Measurements from ENCODE around the gene TMEM219. TPM values are rescaled to one million over a fixed set of nuclear protein-coding genes. Genes with fewer than 3 reads are reported as not detected.
"Not testable (repeated sequence)": the region's sequence is repeated elsewhere in the genome, so short reads cannot be mapped to it uniquely, and the experiment has no call there.

The TMEM219 gene
- total and polyA plus RNA-seq, 2 experiments from 2014 or later = 106 to 189 TPM

DNA sequence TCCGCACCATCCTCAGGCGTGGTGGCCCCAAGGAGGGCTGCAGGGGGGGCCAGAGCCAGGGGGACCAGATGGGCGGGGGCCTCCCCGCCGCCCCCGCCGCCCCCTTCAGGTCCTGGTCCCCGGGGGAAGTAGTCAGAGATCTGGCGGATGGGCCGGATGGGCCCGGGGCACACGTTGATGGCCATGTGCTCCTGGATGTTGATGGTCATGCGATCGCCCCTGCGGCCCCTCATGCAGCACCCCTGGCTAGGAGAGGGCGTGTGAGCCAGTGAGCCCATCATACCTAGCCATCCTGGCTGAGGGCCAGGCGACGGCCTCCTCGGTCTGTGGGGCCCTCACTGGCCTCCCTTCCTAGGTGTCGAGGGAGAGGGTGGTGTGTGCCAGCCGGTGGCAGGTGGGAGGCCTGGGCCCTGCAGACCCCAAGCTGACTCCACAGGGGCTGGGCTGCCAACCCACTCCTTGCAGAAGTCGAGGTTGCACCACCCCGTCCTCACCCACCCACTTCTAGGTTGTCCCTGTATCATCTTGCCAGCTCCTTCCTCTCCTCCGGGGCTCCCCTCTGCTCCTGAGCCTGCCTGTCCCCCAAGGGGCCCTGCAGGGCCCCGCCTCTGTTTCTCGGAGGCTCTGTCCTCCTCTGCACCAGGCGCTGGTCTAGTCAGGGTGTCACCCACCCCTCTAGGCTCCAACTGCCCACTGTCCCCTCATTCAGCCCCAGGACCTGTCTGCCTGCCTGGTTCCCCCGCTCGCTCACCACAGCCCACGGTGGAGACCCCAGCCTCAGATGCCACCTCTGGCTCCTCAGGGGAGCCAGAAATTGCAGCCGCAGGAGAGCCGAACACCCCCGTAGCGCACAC lies 48.3 kb downstream of the TMEM219 start:
- Histone ChIP-seq H3K4me2 (peak overlapping the region; percentile 99), H4K20me1 (ENCODE audit: insufficient read depth, poor library complexity, severe bottlenecking) (no peaks in the 10 kb centered on the region), H3K9me3 (ENCODE audit: low read depth) (no peaks in the 10 kb centered on the region), H3K9me2 (replicated peaks; ENCODE audit: insufficient read depth) (no peaks in the 10 kb centered on the region), H3K4me3 (peak overlapping the region; percentile 29), H3K4me1 (ENCODE audit: insufficient read depth) (no peaks in the 10 kb centered on the region), H2AFZ (no peak overlapping the region), H3K36me3 (replicated peaks; ENCODE audit: insufficient read depth, low read depth) (no peaks in the 10 kb centered on the region), H3K79me2 (no peaks in the 10 kb centered on the region), H3K27me3 (peaks cover 25% of the 10 kb centered on the region), H3K27ac (no peak overlapping the region)
- no peak for DNase-seq (ENCODE audit: low spot score)
- TF ChIP-seq CTCF (IDR thresholded peaks at IDR 0.05; ENCODE audit: poor library complexity) (no peak), EZH2phosphoT487 (IDR thresholded peaks at IDR 0.05; ENCODE audit: low read depth, severe bottlenecking, unreplicated experiment) (no peak), EZH2 (IDR thresholded peaks at IDR 0.05; ENCODE audit: borderline replicate concordance) (no peak)
- WGBS (ENCODE audit: low lambda C conversion rate, missing lambda C conversion rate) = 53% methylated on average over 16 of the region's 34 CpGs

DNA sequence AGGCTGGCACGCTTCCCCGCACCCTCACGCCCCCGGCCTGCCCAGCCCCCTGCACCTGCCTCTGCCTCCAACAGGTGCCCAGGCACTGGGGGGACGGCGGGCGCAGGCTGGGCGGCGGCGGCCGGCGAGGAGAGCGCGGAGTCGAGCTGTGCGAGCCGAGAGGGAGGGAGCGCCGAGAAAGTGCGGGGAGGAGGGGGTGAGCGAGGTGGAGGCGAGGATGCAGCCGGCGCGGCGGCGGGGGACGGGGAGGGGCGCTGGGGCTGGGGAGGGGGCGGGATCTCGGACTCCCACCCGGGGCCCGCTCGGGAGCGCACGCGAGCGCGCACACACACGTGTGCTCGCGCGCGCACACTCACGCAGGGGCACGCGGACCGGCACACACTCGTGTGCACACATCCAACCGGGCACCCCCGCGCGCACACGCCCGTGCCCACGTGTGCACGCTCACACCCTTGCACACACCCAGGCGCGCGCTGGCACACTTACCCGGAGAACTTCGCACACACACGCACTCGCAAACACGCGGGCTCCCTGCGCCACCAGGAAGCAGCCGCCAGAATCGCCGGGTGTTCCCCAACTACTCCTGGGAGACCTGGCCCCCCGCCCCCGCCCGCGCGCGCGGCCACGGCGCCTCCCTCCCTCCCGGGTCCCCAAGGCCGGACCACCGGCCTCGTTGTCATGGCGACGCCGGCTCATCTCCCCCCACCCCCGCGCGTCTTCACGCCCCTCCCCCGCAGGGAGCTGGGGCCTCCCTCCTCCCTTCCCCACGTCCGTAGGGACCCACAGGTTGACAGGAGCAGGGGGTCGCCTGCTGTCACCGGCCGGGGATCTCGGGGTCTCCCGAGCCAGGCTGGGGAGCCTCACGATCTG lies 49.2 kb downstream of the TMEM219 start, which contains the start of gene DOC2A:
Gene DOC2A, minus strand, starts transcription at position 184 of the 870 bp plus-strand sequence. CDS start 805 bp downstream, outside the sequence.
- Histone ChIP-seq H3K27ac (no peak within 1 kb of the TSS), H3K27me3 (peaks cover 25% of the 10 kb centered on the region)
- DNase-seq (ENCODE audit: low spot score) = peak; percentile 58

GRCh38 chr16:30011714-30012504 lies 50.0 kb downstream of the TMEM219 start:
- no peak overlapping the region for H3K4me3 ChIP-seq
- H3K4me2 ChIP-seq = peak overlapping the region; percentile 99
- TF ChIP-seq EZH2 (IDR thresholded peaks at IDR 0.05; ENCODE audit: borderline replicate concordance) (no peak), EZH2phosphoT487 (IDR thresholded peaks at IDR 0.05; ENCODE audit: low read depth, severe bottlenecking, unreplicated experiment) (no peak), CTCF (IDR thresholded peaks at IDR 0.05; ENCODE audit: poor library complexity) (no peak)
- no peaks in the 10 kb centered on the region for H3K79me2 ChIP-seq
- H3K4me1 ChIP-seq (ENCODE audit: insufficient read depth) = no peaks in the 10 kb centered on the region
- no peaks in the 10 kb centered on the region for H3K9me3 ChIP-seq (ENCODE audit: low read depth)
- peak overlapping the region; percentile 35 for H2AFZ ChIP-seq
- H3K9me2 ChIP-seq (replicated peaks; ENCODE audit: insufficient read depth) = no peaks in the 10 kb centered on the region
- H4K20me1 ChIP-seq (ENCODE audit: insufficient read depth, poor library complexity, severe bottlenecking) = no peaks in the 10 kb centered on the region
- H3K27me3 ChIP-seq = peaks cover 25% of the 10 kb centered on the region
- WGBS (ENCODE audit: low lambda C conversion rate, missing lambda C conversion rate) = 32% methylated on average over 27 of the region's 31 CpGs
- DNase-seq (ENCODE audit: low spot score) = no peak
- no peaks in the 10 kb centered on the region for H3K36me3 ChIP-seq (replicated peaks; ENCODE audit: insufficient read depth, low read depth)
- no peak overlapping the region for H3K27ac ChIP-seq

More for the DNA sequence above, 49.2 kb downstream of the TMEM219 start, which contains the start of gene DOC2A:
- 2% methylated on average over 18 of the region's 99 CpGs for WGBS (ENCODE audit: low lambda C conversion rate, missing lambda C conversion rate)
- Histone ChIP-seq H3K9me2 (replicated peaks; ENCODE audit: insufficient read depth) (no peaks in the 10 kb centered on the region), H3K79me2 (no peaks in the 10 kb centered on the region), H3K4me2 (peak within 1 kb of the TSS; percentile 99), H2AFZ (peak within 1 kb of the TSS; percentile 35), H4K20me1 (ENCODE audit: insufficient read depth, poor library complexity, severe bottlenecking) (no peaks in the 10 kb centered on the region), H3K36me3 (replicated peaks; ENCODE audit: insufficient read depth, low read depth) (no peaks in the 10 kb centered on the region), H3K9me3 (ENCODE audit: low read depth) (no peaks in the 10 kb centered on the region), H3K4me3 (peak within 1 kb of the TSS; percentile 29), H3K4me1 (ENCODE audit: insufficient read depth) (no peaks in the 10 kb centered on the region)
- TF ChIP-seq EZH2 (IDR thresholded peaks at IDR 0.05; ENCODE audit: borderline replicate concordance) (peak; percentile 30), EZH2phosphoT487 (IDR thresholded peaks at IDR 0.05; ENCODE audit: low read depth, severe bottlenecking, unreplicated experiment) (no peak)

DNA sequence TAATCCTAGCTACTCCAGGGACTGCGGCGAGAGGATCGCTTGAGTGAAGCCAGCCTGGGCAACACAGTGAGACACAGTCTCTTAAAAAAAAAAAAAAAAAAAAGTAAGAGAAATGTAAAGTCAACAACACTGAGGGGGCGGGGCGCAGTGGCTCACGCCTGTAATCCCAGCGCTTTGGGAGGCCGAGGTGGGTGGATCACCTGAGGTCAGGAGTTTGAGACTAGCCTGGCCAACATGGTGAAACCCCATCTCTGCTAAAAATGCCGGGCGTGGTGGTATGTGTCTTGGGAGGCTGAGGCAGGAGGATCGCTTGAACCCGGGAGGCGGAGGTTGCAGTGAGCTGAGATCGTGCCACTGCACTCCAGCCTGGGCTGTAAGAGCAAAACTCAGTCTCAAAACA lies 50.7 kb downstream of the TMEM219 start:
- H2AFZ ChIP-seq; H3K4me1 ChIP-seq (ENCODE audit: insufficient read depth); H3K27ac ChIP-seq; H3K9me3 ChIP-seq (ENCODE audit: low read depth); DNase-seq (ENCODE audit: low spot score); H3K4me2 ChIP-seq; H3K79me2 ChIP-seq; H3K36me3 ChIP-seq (replicated peaks; ENCODE audit: insufficient read depth, low read depth); H3K4me3 ChIP-seq; H3K9me2 ChIP-seq (replicated peaks; ENCODE audit: insufficient read depth); H4K20me1 ChIP-seq (ENCODE audit: insufficient read depth, poor library complexity, severe bottlenecking): not testable (repeated sequence)
- H3K27me3 ChIP-seq = peaks cover 25% of the 10 kb centered on the region
- WGBS (ENCODE audit: low lambda C conversion rate, missing lambda C conversion rate) = 81% methylated on average over 14 of the region's 14 CpGs

DNA sequence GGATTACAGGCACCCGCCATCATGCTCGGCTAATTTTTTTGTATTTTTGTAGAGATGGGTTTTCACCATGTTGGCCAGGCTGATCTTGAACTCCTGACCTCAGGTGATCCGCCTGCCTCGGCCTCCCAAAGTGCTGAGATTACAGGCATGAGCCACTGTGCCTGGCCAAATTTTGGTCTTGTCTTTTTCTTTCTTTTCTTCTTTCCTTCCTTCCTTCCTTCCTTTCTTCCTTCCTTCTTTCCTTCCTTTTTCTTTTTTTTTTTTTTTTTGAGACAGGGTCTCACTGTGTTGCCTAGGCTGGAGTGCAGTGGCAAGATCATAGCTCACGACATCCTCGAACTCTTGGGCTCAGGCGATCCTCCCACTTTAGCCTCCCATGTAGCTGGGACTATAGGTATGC lies 53.6 kb downstream of the TMEM219 start:
- H3K36me3 ChIP-seq (replicated peaks; ENCODE audit: insufficient read depth, low read depth); DNase-seq (ENCODE audit: low spot score); H3K4me3 ChIP-seq; H3K9me3 ChIP-seq (ENCODE audit: low read depth); H3K9me2 ChIP-seq (replicated peaks; ENCODE audit: insufficient read depth); H3K79me2 ChIP-seq; H3K4me2 ChIP-seq; H3K27ac ChIP-seq; H4K20me1 ChIP-seq (ENCODE audit: insufficient read depth, poor library complexity, severe bottlenecking); H2AFZ ChIP-seq; H3K4me1 ChIP-seq (ENCODE audit: insufficient read depth): not testable (repeated sequence)
- peaks cover 17% of the 10 kb centered on the region for H3K27me3 ChIP-seq
- 91% methylated on average over 7 of the region's 7 CpGs for WGBS (ENCODE audit: low lambda C conversion rate, missing lambda C conversion rate)
